GM12892 (cell line): ENCODE measurements around the gene GHITM.

Source experiments
- POLR2AphosphoS5 ChIP-seq: IDR thresholded peaks from 2 replicates; pipeline ENCODE4 v1.6.1; 2011; ENCODE audit warnings: low read depth, low read length, control low read depth
- TAF1 ChIP-seq: IDR thresholded peaks from 2 replicates; pipeline ENCODE4 v1.6.1; 2011; ENCODE audit warnings: low read depth, mild to moderate bottlenecking, control low read depth, low read length, borderline replicate concordance

- no peak for TF ChIP-seq TAF1
- no peak for TF ChIP-seq POLR2AphosphoS5
These were observed 51.8 kb downstream of the GHITM start for GRCh38 chr10:84191106-84191505.
